K562 (cell line): Measurements from ENCODE around the gene MYL3. TPM values are rescaled to one million over a fixed set of nuclear protein-coding genes. Genes with fewer than 3 reads are reported as not detected.

ENCODE experiments used
- CHD4 ChIP-seq: fragments of 200-600 bp; sonication (generic); IDR thresholded peaks from 3 replicates; pipeline ENCODE4 v1.6.1; 2012; ENCODE audit warnings: low read depth, mild to moderate bottlenecking, mixed read lengths, low read length, inconsistent platforms; ENCODE audit not compliant: insufficient read depth, insufficient replicate concordance, poor library complexity, severe bottlenecking
- CREB3L1 ChIP-seq: fragments of 450-650 bp; IDR thresholded peaks from 2 replicates; pipeline ENCODE4 v1.6.1; 2014; ENCODE audit warnings: low read depth, mild to moderate bottlenecking, moderate library complexity, borderline replicate concordance
- DACH1 ChIP-seq: fragments of 450-650 bp; IDR thresholded peaks from 2 replicates; pipeline ENCODE4 v1.6.1; 2018; ENCODE audit not compliant: partially characterized antibody
- FOXJ2 ChIP-seq: fragments of 200-800 bp; sonication (Bioruptor generic); IDR thresholded peaks from 2 replicates; pipeline ENCODE4 v1.6.1; 2016; ENCODE audit warnings: missing genetic modification characterization, missing compliant biosample characterization
- GABPB1 ChIP-seq: sonication (generic); formaldehyde crosslinking; IDR thresholded peaks from 2 replicates; pipeline ENCODE4 v1.8.0; 2022; ENCODE audit warnings: mild to moderate bottlenecking, missing genetic modification reagents
- GTF2A2 ChIP-seq: IDR thresholded peaks from 2 replicates; pipeline ENCODE4 v1.6.1; 2016; ENCODE audit warnings: mild to moderate bottlenecking, missing genetic modification characterization, missing compliant biosample characterization
- HDAC8 ChIP-seq: fragments of 450-650 bp; IDR thresholded peaks from 2 replicates; pipeline ENCODE4 v1.6.1; 2016; ENCODE audit warnings: mild to moderate bottlenecking, missing genetic modification characterization, moderate library complexity, missing compliant biosample characterization
- MAX ChIP-seq: sonication (generic); formaldehyde crosslinking; IDR thresholded peaks from 2 replicates; pipeline ENCODE4 v1.9.0; 2022; ENCODE audit warnings: mild to moderate bottlenecking, missing genetic modification reagents
- POLR2A ChIP-seq: fragments of 450-650 bp; conservative IDR thresholded peaks from 2 replicates; pipeline ENCODE4 v1.6.1; 2016
- POLR2AphosphoS2 ChIP-seq: IDR thresholded peaks from 2 replicates; pipeline ENCODE4 v1.6.1; 2012; ENCODE audit warnings: low read length, improper control_type of control experiment
- PTTG1 ChIP-seq: fragments of 450-650 bp; IDR thresholded peaks from 2 replicates; pipeline ENCODE4 v1.6.1; 2016; ENCODE audit warnings: low read depth, mild to moderate bottlenecking, missing genetic modification characterization, missing compliant biosample characterization
- SMAD3 ChIP-seq: fragments of 450-650 bp; formaldehyde crosslinking; conservative IDR thresholded peaks from 2 replicates; pipeline ENCODE4 v1.4.0; 2020; ENCODE audit warnings: mild to moderate bottlenecking
- SRF ChIP-seq, 2 experiments: fragments of 250-450, 450-650 bp in 1 of 2; sonication (Bioruptor Pico) in 1 of 2; sonication (generic) in 1 of 2; formaldehyde crosslinking; IDR thresholded peaks; 2 replicates each; pipeline versions ENCODE4 v1.5.0 to v1.5.1; 2020 to 2022; ENCODE audit warnings: mild to moderate bottlenecking in 1 of 2, missing genetic modification reagents in 1 of 2
- SRSF7 ChIP-seq: fragments of 200-400 bp; formaldehyde crosslinking; optimal IDR thresholded peaks from 2 replicates; pipeline ENCODE3; 2017; ENCODE audit warnings: mild to moderate bottlenecking, low read depth, low read length
- ZNF133 ChIP-seq: fragments of 250-450 bp; sonication (Bioruptor Pico); IDR thresholded peaks from 2 replicates; pipeline ENCODE4 v1.4.0; 2020; ENCODE audit warnings: mild to moderate bottlenecking
- ZNF23 ChIP-seq: fragments of 250-450 bp; sonication (Bioruptor Pico); IDR thresholded peaks from 2 replicates; pipeline ENCODE4 v1.4.0; 2020; ENCODE audit warnings: mild to moderate bottlenecking
- ZNF436 ChIP-seq: fragments of 250-450, 450-650 bp; sonication (Bioruptor Pico); formaldehyde crosslinking; IDR thresholded peaks from 2 replicates; pipeline ENCODE4 v1.7.0; 2020; ENCODE audit warnings: mild to moderate bottlenecking
- polyA plus RNA-seq, 8 experiments: library from polyadenylated mRNA; depleted of rRNA in 4 of 8; stranded (reverse) in 5 of 8; unstranded in 3 of 8; fragments of >200 nt; fragmentation: Nextera tagmentation in 2 of 8; fragmentation: Illumina TruSeq in 1 of 8; extraction: Ambion mirVana in 2 of 8; extraction: Trizol in 1 of 8; gene quantifications; 2 replicates each; pipeline versions ENCODE4 v1.2.1 to v1.2.3, GENCODE V29; 2011 to 2014; ENCODE audit warnings: inconsistent platforms in 1 of 8, missing spikeins in 1 of 8
- total RNA-seq, 7 experiments: library from RNA; depleted of rRNA in 6 of 7; stranded (reverse); fragments of >200 nt in 6 of 7; fragmentation: Illumina TruSeq in 2 of 7; extraction: Trizol in 2 of 7; gene quantifications; 2 replicates each; pipeline versions ENCODE4 v1.2.1 to v1.2.3, GENCODE V29; 2011 to 2021; ENCODE audit warnings: low replicate concordance in 1 of 7
- TF ChIP-seq, protein P1 (sequence below), 3 experiments: fragments of 200-800 bp in 1 of 3; fragments of 250-450 bp in 1 of 3; fragments of 450-650 bp in 1 of 3; sonication (Bioruptor Pico) in 1 of 3; sonication (Bioruptor generic) in 1 of 3; formaldehyde crosslinking in 1 of 3; IDR thresholded peaks; 2 replicates each; pipeline versions ENCODE4 v1.6.1 to v1.8.0; 2016 to 2022; ENCODE audit warnings: mild to moderate bottlenecking in 2 of 3, missing genetic modification characterization in 2 of 3, missing compliant biosample characterization in 1 of 3, moderate library complexity in 1 of 3
- TF ChIP-seq, protein P2 (sequence below): fragments of 150-350 bp; IDR thresholded peaks from 2 replicates; pipeline ENCODE4 v1.6.1; 2014; ENCODE audit warnings: low read depth, mild to moderate bottlenecking, low read length, borderline replicate concordance

MYL3 gene
- total and polyA plus RNA-seq, 9 of the 15 experiments (the other 6 are each of a cell fraction or from before 2014, with no cell fraction given) = 0.14 to 0.45 TPM; not detected in 7

- TF ChIP-seq, protein P1, sequence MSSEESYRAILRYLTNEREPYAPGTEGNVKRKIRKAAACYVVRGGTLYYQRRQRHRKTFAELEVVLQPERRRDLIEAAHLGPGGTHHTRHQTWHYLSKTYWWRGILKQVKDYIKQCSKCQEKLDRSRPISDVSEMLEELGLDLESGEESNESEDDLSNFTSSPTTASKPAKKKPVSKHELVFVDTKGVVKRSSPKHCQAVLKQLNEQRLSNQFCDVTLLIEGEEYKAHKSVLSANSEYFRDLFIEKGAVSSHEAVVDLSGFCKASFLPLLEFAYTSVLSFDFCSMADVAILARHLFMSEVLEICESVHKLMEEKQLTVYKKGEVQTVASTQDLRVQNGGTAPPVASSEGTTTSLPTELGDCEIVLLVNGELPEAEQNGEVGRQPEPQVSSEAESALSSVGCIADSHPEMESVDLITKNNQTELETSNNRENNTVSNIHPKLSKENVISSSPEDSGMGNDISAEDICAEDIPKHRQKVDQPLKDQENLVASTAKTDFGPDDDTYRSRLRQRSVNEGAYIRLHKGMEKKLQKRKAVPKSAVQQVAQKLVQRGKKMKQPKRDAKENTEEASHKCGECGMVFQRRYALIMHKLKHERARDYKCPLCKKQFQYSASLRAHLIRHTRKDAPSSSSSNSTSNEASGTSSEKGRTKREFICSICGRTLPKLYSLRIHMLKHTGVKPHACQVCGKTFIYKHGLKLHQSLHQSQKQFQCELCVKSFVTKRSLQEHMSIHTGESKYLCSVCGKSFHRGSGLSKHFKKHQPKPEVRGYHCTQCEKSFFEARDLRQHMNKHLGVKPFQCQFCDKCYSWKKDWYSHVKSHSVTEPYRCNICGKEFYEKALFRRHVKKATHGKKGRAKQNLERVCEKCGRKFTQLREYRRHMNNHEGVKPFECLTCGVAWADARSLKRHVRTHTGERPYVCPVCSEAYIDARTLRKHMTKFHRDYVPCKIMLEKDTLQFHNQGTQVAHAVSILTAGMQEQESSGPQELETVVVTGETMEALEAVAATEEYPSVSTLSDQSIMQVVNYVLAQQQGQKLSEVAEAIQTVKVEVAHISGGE (CRISPR knock-in tag; IDR thresholded peaks at IDR 0.05) = no peak
- no peak for TF ChIP-seq CREB3L1
- TF ChIP-seq ZNF133 = no peak
- TF ChIP-seq DACH1 = peak; percentile 56
- TF ChIP-seq HDAC8 (tag) = no peak
- peak; percentile 76 for TF ChIP-seq MAX (CRISPR knock-in tag)
- no peak for TF ChIP-seq GTF2A2 (tag)
- TF ChIP-seq SRF (CRISPR knock-in tag; IDR thresholded peaks at IDR 0.05) = no peak
- TF ChIP-seq SMAD3 (CRISPR knock-in tag) = no peak
- TF ChIP-seq ZNF436 = no peak
- TF ChIP-seq ZNF23 (CRISPR knock-in tag) = no peak
- no peak for TF ChIP-seq PTTG1 (tag)
- TF ChIP-seq POLR2A = 0 out of 2 replicates have a peak, but pooled peaks have one; percentile 10
- no peak for TF ChIP-seq FOXJ2 (tag)
- no peak for TF ChIP-seq POLR2AphosphoS2
- TF ChIP-seq SRSF7 = no peak
- TF ChIP-seq, protein P2, sequence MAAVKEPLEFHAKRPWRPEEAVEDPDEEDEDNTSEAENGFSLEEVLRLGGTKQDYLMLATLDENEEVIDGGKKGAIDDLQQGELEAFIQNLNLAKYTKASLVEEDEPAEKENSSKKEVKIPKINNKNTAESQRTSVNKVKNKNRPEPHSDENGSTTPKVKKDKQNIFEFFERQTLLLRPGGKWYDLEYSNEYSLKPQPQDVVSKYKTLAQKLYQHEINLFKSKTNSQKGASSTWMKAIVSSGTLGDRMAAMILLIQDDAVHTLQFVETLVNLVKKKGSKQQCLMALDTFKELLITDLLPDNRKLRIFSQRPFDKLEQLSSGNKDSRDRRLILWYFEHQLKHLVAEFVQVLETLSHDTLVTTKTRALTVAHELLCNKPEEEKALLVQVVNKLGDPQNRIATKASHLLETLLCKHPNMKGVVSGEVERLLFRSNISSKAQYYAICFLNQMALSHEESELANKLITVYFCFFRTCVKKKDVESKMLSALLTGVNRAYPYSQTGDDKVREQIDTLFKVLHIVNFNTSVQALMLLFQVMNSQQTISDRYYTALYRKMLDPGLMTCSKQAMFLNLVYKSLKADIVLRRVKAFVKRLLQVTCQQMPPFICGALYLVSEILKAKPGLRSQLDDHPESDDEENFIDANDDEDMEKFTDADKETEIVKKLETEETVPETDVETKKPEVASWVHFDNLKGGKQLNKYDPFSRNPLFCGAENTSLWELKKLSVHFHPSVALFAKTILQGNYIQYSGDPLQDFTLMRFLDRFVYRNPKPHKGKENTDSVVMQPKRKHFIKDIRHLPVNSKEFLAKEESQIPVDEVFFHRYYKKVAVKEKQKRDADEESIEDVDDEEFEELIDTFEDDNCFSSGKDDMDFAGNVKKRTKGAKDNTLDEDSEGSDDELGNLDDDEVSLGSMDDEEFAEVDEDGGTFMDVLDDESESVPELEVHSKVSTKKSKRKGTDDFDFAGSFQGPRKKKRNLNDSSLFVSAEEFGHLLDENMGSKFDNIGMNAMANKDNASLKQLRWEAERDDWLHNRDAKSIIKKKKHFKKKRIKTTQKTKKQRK = no peak
- TF ChIP-seq CHD4 = no peak
- no peak; the same call in 1 of the 2 replicates for TF ChIP-seq GABPB1
These were observed 46.4 kb upstream of the MYL3 start (continued) for GRCh38 chr3:46909535-46910161.
